H1 (cell line): ENCODE results near the gene BSG. TPM values are rescaled to one million over a fixed set of nuclear protein-coding genes. Genes with fewer than 3 reads are reported as not detected.

Experiments used
- CTCF ChIA-PET: fragments of 300-600 bp; sonication (Branson Sonifier 250); formaldehyde crosslinking; loops from one replicate; lab custom pipeline; 2021; ENCODE audit not compliant: partially characterized antibody; lab: Charles Lee
- POLR2A ChIA-PET: fragments of 300-600 bp; sonication (Branson Sonifier 250); formaldehyde crosslinking; loops from one replicate; lab custom pipeline; 2021; ENCODE audit warnings: inconsistent platforms; ENCODE audit not compliant: partially characterized antibody; lab: Charles Lee
- DNase-seq, 2 experiments: peaks; one replicate each; pipeline versions ENCODE4 v3.0.0 to v3.0.0-alpha.2; 2010 to 2022; ENCODE audit warnings: low spot score in 2 of 2, low read depth in 1 of 2, mixed read lengths in 1 of 2
- FAIRE-seq: peaks from 2 replicates; lab custom pipeline; 2011; peaks lifted over from hg19 to GRCh38; lab: Jason Lieb, UNC
- H2AFZ ChIP-seq: 2 replicates; pipeline ENCODE4 v1.8.1; 2012; ENCODE audit warnings: low read length, inconsistent platforms
- H2AK5ac ChIP-seq: 2 replicates; pipeline ENCODE4 v1.6.1; 2013; ENCODE audit warnings: low read depth, low read length
- H2BK120ac ChIP-seq: replicated peaks from 2 replicates; pipeline ENCODE3; 2013; ENCODE audit warnings: low read depth, low read length, inconsistent platforms
- H2BK12ac ChIP-seq: 2 replicates; pipeline ENCODE4 v1.6.1; 2013; ENCODE audit warnings: low read depth, low read length
- H2BK15ac ChIP-seq: 2 replicates; pipeline ENCODE4 v1.6.1; 2013; ENCODE audit warnings: low read length
- H2BK20ac ChIP-seq: 2 replicates; pipeline ENCODE4 v1.6.1; 2013; ENCODE audit warnings: low read length
- H2BK5ac ChIP-seq: 2 replicates; pipeline ENCODE4 v1.6.1; 2013; ENCODE audit warnings: low read depth, low read length
- H3K14ac ChIP-seq: 2 replicates; pipeline ENCODE4 v1.6.1; 2013; ENCODE audit warnings: inconsistent platforms; ENCODE audit not compliant: insufficient read length
- H3K18ac ChIP-seq: 2 replicates; pipeline ENCODE4 v1.6.1; 2013; ENCODE audit warnings: low read length; ENCODE audit errors: extremely low read depth
- H3K23ac ChIP-seq: 2 replicates; pipeline ENCODE4 v1.6.1; 2013; ENCODE audit warnings: inconsistent platforms; ENCODE audit not compliant: insufficient read length
- H3K23me2 ChIP-seq: 2 replicates; pipeline ENCODE4 v1.6.1; 2013; ENCODE audit warnings: low read depth, low read length
- H3K27ac ChIP-seq: 2 replicates; pipeline ENCODE4 v1.6.1; 2011; ENCODE audit warnings: low read depth, low read length, inconsistent platforms
- H3K27me3 ChIP-seq, 4 experiments: replicated peaks in 1 of 4; 1 replicate in 1 of 4; 2 replicates in 3 of 4; pipeline versions ENCODE4 v1.6.1 to v1.8.1; 2011 to 2013; ENCODE audit warnings: low read length in 3 of 4, mild to moderate bottlenecking in 3 of 4, inconsistent platforms in 2 of 4, mixed read lengths in 2 of 4, moderate library complexity in 1 of 4; ENCODE audit not compliant: control insufficient read depth in 3 of 4, insufficient read depth in 3 of 4; ENCODE audit errors: extremely low read depth in 1 of 4
- H3K36me3 ChIP-seq, 4 experiments: 2 replicates each; pipeline versions ENCODE4 v1.6.1 to v1.8.1; 2011 to 2013; ENCODE audit warnings: mild to moderate bottlenecking in 4 of 4, low read length in 3 of 4, moderate library complexity in 2 of 4, control low read depth in 1 of 4, inconsistent platforms in 1 of 4; ENCODE audit not compliant: insufficient read depth in 4 of 4, control insufficient read depth in 2 of 4
- H3K4ac ChIP-seq: replicated peaks from 2 replicates; pipeline ENCODE3; 2013; ENCODE audit warnings: low read length, low read depth, mixed read lengths, inconsistent platforms; ENCODE audit not compliant: insufficient read length
- H3K4me1 ChIP-seq, 4 experiments: replicated peaks in 1 of 4; 1 replicate in 1 of 4; 2 replicates in 3 of 4; pipeline versions ENCODE4 v1.6.1 to v1.8.1; 2011 to 2013; ENCODE audit warnings: low read length in 3 of 4, inconsistent platforms in 2 of 4, mixed read lengths in 1 of 4; ENCODE audit not compliant: insufficient read depth in 4 of 4, control insufficient read depth in 3 of 4
- H3K4me2 ChIP-seq, 2 experiments: 2 replicates each; pipeline versions ENCODE4 v1.6.1 to v1.8.1; 2011 to 2013; ENCODE audit warnings: low read depth in 2 of 2, low read length in 2 of 2, control low read depth in 1 of 2, inconsistent platforms in 1 of 2, mild to moderate bottlenecking in 1 of 2; ENCODE audit not compliant: insufficient read depth in 1 of 2
- H3K4me3 ChIP-seq, 4 experiments: fragments of 200-600, 300-600 bp in 1 of 4; sonication (generic), shearing (Covaris generic), sonication (Bioruptor Twin) in 1 of 4; 2 replicates each; pipeline versions ENCODE4 v1.5.1 to v1.8.1; 2011 to 2016; ENCODE audit warnings: low read length in 4 of 4, low read depth in 3 of 4, control low read depth in 2 of 4, inconsistent platforms in 2 of 4, mild to moderate bottlenecking in 2 of 4, mixed read lengths in 1 of 4, moderate library complexity in 1 of 4; ENCODE audit not compliant: insufficient read depth in 2 of 4; ENCODE audit errors: extremely low read depth in 1 of 4
- H3K56ac ChIP-seq: replicated peaks from 2 replicates; pipeline ENCODE3; 2013; ENCODE audit warnings: low read depth, mild to moderate bottlenecking, mixed read lengths, low read length, inconsistent platforms; ENCODE audit not compliant: insufficient read length
- H3K79me1 ChIP-seq: 2 replicates; pipeline ENCODE4 v1.6.1; 2013; ENCODE audit warnings: low read depth, low read length, control low read depth
- H3K79me2 ChIP-seq, 2 experiments: 2 replicates each; pipeline versions ENCODE4 v1.6.1 to v1.8.1; 2012 to 2013; ENCODE audit warnings: low read length in 2 of 2, mild to moderate bottlenecking in 2 of 2, inconsistent platforms in 1 of 2; ENCODE audit not compliant: insufficient read depth in 2 of 2, control insufficient read depth in 1 of 2
- H3K9ac ChIP-seq, 4 experiments: replicated peaks in 1 of 4; 1 replicate in 1 of 4; 2 replicates in 3 of 4; pipeline versions ENCODE4 v1.6.1 to v1.8.1; 2011 to 2013; ENCODE audit warnings: low read depth in 3 of 4, low read length in 3 of 4, control low read depth in 2 of 4, mild to moderate bottlenecking in 2 of 4, moderate library complexity in 2 of 4, inconsistent platforms in 1 of 4; ENCODE audit errors: extremely low read depth in 1 of 4
- H3K9me3 ChIP-seq, 2 experiments: 2 replicates each; pipeline versions ENCODE4 v1.6.1 to v1.8.1; 2012 to 2013; ENCODE audit warnings: mild to moderate bottlenecking in 2 of 2, moderate library complexity in 2 of 2, control low read depth in 1 of 2, inconsistent platforms in 1 of 2, low read depth in 1 of 2, low read length in 1 of 2, mixed read lengths in 1 of 2; ENCODE audit not compliant: insufficient read depth in 2 of 2
- H4K20me1 ChIP-seq, 2 experiments: replicated peaks in 1 of 2; 2 replicates each; pipeline versions ENCODE3 to v1.8.1; 2011 to 2013; ENCODE audit warnings: inconsistent platforms in 2 of 2, low read length in 2 of 2, mild to moderate bottlenecking in 1 of 2; ENCODE audit not compliant: insufficient read depth in 2 of 2, control insufficient read depth in 1 of 2
- H4K5ac ChIP-seq: 2 replicates; pipeline ENCODE4 v1.6.1; 2013; ENCODE audit warnings: low read length, low read depth, mixed read lengths, inconsistent platforms; ENCODE audit not compliant: insufficient read length
- H4K8ac ChIP-seq: 2 replicates; pipeline ENCODE4 v1.8.0; 2013; ENCODE audit warnings: mild to moderate bottlenecking, moderate library complexity, low read length, inconsistent platforms; ENCODE audit not compliant: insufficient read depth; ENCODE audit errors: extremely low read depth
- H4K91ac ChIP-seq: replicated peaks from 2 replicates; pipeline ENCODE3; 2013; ENCODE audit warnings: low read length, mixed read lengths, inconsistent platforms; ENCODE audit not compliant: insufficient read length
- GABPA ChIP-seq: IDR thresholded peaks from 2 replicates; pipeline ENCODE4 v1.6.1; 2011; ENCODE audit warnings: mild to moderate bottlenecking, low read length, moderate library complexity, borderline replicate concordance; ENCODE audit not compliant: insufficient read depth
- KDM4A ChIP-seq: IDR thresholded peaks from one replicate; pipeline ENCODE4 v1.7.1; 2012; ENCODE audit warnings: low read depth, mild to moderate bottlenecking, moderate library complexity, low read length, inconsistent platforms; ENCODE audit not compliant: severe bottlenecking
- RBBP5 ChIP-seq: IDR thresholded peaks from 2 replicates; pipeline ENCODE4 v1.7.1; 2012; ENCODE audit warnings: low read depth, mild to moderate bottlenecking, inconsistent platforms, low read length, moderate library complexity, borderline replicate concordance
- WGBS, 2 experiments: shearing (Covaris generic) in 1 of 2; methylation state at CpG; one replicate each; pipeline versions ENCODE4 v1.1.6 to v1.1.7; 2013 to 2015; ENCODE audit warnings: low lambda C conversion rate in 2 of 2, mixed read lengths in 2 of 2, inconsistent platforms in 1 of 2, low coverage in 1 of 2, missing lambda C conversion rate in 1 of 2; ENCODE audit not compliant: insufficient replicate concordance in 2 of 2, insufficient coverage in 1 of 2, insufficient read length in 1 of 2; ENCODE audit errors: extremely low coverage in 1 of 2, missing lambda C conversion rate in 1 of 2; 5-methylcytosine and 5-hydroxymethylcytosine counted together
- polyA plus RNA-seq, 7 experiments: library from polyadenylated mRNA; depleted of rRNA in 3 of 7; stranded (reverse) in 5 of 7; unstranded in 2 of 7; fragments of >200 nt in 5 of 7; fragments of 200-250 nt in 2 of 7; gene quantifications; 1 replicate in 5 of 7; 2 replicates in 1 of 7; 4 replicates in 1 of 7; pipeline versions ENCODE4 v1.2.1 to v1.2.3, GENCODE V29; 2011 to 2013; ENCODE audit warnings: missing spikeins in 2 of 7, mixed read lengths in 2 of 7
- total RNA-seq: library from RNA; stranded (reverse); fragmentation: NEBNext Ultra II Directional; extraction: Animal tissue kit (Norgen Biotek cat#: 25700); gene quantifications from 2 replicates; pipeline ENCODE4 v1.2.1, GENCODE V29; 2021
- TF ChIP-seq, protein P1 (sequence below): IDR thresholded peaks from 2 replicates; pipeline ENCODE4 v1.6.1; 2012; ENCODE audit warnings: inconsistent platforms
- TF ChIP-seq, protein P2 (sequence below): IDR thresholded peaks from 2 replicates; pipeline ENCODE4 v1.6.1; 2012; ENCODE audit warnings: inconsistent platforms

Gene BSG
- total and polyA plus RNA-seq, 2 of the 8 experiments (the other 6 are each of a cell fraction or from before 2014, with no cell fraction given), result 726 to 1,055 TPM

DNA sequence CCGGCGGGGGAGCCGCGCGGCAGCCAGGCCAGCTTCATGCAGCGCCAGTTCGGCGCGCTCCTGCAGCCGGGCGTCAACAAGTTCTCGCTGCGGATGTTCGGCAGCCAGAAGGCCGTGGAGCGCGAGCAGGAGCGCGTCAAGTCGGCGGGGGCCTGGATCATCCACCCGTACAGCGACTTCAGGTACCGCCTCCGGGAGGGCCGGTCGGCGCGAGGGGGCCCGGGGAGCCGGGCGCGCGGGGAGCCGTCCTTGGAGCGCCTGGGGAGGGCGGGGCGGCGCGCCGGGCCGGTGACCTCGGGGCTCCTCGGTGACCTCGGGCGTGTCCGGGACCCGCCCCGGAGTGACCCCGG lies 18.0 kb downstream of the BSG start:
- Histone ChIP-seq H4K8ac (no peak overlapping the region), H3K18ac (no peak overlapping the region), H2AFZ (no peak overlapping the region), H2BK5ac (no peak overlapping the region), H2BK120ac (no peak overlapping the region), H4K91ac (no peak overlapping the region), H3K4me1 (peaks cover 0 to 6% (median 1%) of the 10 kb centered on the region in 4 experiments; a peak in 3 of 7 replicates), H4K20me1 (peaks cover 4 to 14% of the 10 kb centered on the region in 2 experiments), H2BK12ac (no peak overlapping the region), H2BK20ac (no peak overlapping the region), H3K36me3 (peaks cover 0 to 4% (median 0%) of the 10 kb centered on the region in 4 experiments; a peak in 1 of 8 replicates), H3K27ac (no peak overlapping the region), H3K23ac (no peak overlapping the region), H3K4ac (no peak overlapping the region), H4K5ac (no peak overlapping the region), H3K79me2 (no peaks in the 10 kb centered on the region), H3K79me1 (no peaks in the 10 kb centered on the region), H3K9me3 (no peaks in the 10 kb centered on the region), H3K56ac (no peak overlapping the region), H3K27me3 (peaks cover 23 to 39% (median 31%) of the 10 kb centered on the region in 4 experiments), H2AK5ac (no peak overlapping the region), H3K23me2 (peaks cover 2% of the 10 kb centered on the region; the same call in 1 of the 2 replicates), H3K9ac (no peak overlapping the region), H3K14ac (no peak overlapping the region), H3K4me2 (peak overlapping the region; percentile 33 to 64; a peak in 3 of 4 replicates), H3K4me3 (peak overlapping the region in 1 of 4 experiments; percentile 53; a peak in 3 of 8 replicates), H2BK15ac (no peak overlapping the region)
- TF ChIP-seq KDM4A, result peak; percentile 75
- TF ChIP-seq, protein P1, sequence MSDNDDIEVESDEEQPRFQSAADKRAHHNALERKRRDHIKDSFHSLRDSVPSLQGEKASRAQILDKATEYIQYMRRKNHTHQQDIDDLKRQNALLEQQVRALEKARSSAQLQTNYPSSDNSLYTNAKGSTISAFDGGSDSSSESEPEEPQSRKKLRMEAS, result peak; percentile 40; the same call in 1 of the 2 replicates
- TF ChIP-seq, protein P2, sequence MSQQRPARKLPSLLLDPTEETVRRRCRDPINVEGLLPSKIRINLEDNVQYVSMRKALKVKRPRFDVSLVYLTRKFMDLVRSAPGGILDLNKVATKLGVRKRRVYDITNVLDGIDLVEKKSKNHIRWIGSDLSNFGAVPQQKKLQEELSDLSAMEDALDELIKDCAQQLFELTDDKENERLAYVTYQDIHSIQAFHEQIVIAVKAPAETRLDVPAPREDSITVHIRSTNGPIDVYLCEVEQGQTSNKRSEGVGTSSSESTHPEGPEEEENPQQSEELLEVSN, result peak; percentile 67
- TF ChIP-seq GABPA, result peak; percentile 28; the same call in 1 of the 2 replicates
- TF ChIP-seq RBBP5, result no peak
- 1% methylated on average over 16 of the region's 50 CpGs; no CpG with 5 or more reads in 1 of the 2 experiments for WGBS, 2 experiments
- POLR2A ChIA-PET, result interaction anchor here (0.8 to 1.2 kb wide), 3 partner anchors 13 to 17 kb away, joined by 3 to 4 read pairs (median 3); no protein-coding TSS in a partner anchor
- FAIRE-seq (no peak), DNase-seq (no peak)
- CTCF ChIA-PET, result interaction anchor here (0.9 kb wide), 1 partner anchor 22 kb away, joined by 3 read pairs; no protein-coding TSS in a partner anchor
